GM12865 (cell line): Measurements from ENCODE around the gene CXCL13.
"Not testable (repeated sequence)": the region's sequence is repeated elsewhere in the genome, so short reads cannot be mapped to it uniquely, and the experiment has no call there.

ENCODE experiments used
- DNase-seq: peaks from one replicate; pipeline ENCODE4 v3.0.0; 2010; ENCODE audit warnings: low read depth
- H3K4me3 ChIP-seq: 2 replicates; pipeline ENCODE4 v1.5.1; 2011; ENCODE audit warnings: mild to moderate bottlenecking, low read depth, low read length, control low read depth
- TF ChIP-seq, protein P1 (sequence below): IDR thresholded peaks from 2 replicates; pipeline ENCODE4 v1.5.1; 2011; ENCODE audit warnings: low read length, control low read depth, low read depth, inconsistent platforms; ENCODE audit not compliant: insufficient read depth; ENCODE audit errors: missing control alignments

The CXCL13 gene

DNA sequence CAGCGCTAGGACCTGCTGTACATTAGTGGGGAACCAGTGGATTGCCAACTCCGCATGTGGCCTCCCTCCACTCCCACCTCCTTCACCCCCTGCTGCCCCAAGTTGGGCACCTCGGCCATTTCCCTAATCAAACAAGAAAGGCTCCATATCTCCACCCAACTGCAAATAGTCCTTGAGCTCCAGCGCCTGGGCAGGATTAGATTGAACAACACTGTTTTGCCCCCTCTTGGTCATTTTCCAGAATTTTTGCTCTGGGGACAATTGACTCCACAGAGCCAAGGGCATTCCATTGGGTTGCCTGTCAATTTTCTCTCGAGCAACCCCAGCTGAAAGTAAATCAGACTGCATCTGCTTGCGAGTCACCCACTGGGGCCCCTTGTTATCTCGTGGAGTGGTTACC lies 29.6 kb downstream of the CXCL13 start:
- DNase-seq = no peak
- TF ChIP-seq, protein P1, sequence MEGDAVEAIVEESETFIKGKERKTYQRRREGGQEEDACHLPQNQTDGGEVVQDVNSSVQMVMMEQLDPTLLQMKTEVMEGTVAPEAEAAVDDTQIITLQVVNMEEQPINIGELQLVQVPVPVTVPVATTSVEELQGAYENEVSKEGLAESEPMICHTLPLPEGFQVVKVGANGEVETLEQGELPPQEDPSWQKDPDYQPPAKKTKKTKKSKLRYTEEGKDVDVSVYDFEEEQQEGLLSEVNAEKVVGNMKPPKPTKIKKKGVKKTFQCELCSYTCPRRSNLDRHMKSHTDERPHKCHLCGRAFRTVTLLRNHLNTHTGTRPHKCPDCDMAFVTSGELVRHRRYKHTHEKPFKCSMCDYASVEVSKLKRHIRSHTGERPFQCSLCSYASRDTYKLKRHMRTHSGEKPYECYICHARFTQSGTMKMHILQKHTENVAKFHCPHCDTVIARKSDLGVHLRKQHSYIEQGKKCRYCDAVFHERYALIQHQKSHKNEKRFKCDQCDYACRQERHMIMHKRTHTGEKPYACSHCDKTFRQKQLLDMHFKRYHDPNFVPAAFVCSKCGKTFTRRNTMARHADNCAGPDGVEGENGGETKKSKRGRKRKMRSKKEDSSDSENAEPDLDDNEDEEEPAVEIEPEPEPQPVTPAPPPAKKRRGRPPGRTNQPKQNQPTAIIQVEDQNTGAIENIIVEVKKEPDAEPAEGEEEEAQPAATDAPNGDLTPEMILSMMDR = no peak
- no peak overlapping the region for H3K4me3 ChIP-seq

DNA sequence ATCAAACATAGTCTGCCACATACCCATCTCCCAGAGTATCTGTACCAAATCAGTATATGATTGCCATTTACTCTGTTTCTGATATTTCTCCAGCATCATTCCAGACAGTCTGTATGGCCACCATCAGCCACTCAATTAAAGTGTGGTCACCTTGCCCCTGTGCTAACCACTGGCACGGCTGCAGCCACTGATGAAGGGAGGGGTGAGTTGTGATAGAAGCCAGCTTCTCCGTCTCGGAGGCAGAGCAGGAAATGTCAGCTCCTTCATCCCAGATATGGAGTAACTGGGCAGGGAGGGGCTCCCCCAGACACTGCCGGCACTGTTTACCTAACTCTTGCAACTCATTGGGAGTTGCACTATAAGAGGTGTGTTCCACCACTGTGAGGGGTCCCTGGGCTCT lies 30.3 kb downstream of the CXCL13 start:
- H3K4me3 ChIP-seq = no peak overlapping the region

DNA sequence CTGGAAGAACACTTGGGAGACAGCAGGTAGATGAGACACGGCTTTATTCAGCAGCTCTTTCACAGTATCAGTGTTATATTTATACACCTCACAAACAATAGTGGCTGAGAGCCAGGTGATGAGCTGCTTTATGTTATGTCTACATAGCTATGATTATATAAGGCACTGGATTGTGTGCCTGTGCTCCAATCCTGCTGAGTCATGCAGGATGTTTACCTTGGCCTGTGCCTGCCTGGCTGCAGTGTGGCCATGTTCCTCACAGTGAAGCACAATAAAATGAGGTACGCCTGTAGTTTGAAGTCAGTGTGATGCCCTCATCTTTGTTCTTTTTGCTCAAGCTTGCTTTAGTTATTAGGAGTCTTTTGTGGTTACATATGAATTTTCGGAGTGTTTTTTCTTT lies 31.3 kb downstream of the CXCL13 start:
- no peak for DNase-seq
- TF ChIP-seq, protein P1 = no peak
- H3K4me3 ChIP-seq = no peak overlapping the region

More for the DNA sequence above, 30.3 kb downstream of the CXCL13 start:
- TF ChIP-seq, protein P1 = no peak
- no peak for DNase-seq

DNA sequence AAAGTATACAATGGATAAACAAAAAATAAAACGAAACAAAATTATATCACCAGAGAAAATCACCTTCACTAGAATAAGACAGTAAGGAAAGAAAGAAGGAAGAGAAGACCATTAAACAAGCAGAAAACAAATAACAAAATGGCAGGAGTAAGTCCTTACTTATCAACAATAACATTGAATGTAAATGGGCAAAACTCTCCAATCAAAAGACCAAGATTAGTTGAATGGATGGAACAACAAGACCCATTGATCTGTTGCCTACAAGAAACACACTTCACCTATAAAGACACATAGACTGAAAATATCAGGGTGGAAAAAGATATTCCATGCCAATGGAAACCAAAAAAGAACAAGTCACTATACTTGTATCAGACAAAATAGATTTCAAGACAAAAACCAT lies 38.4 kb downstream of the CXCL13 start:
- DNase-seq, H3K4me3 ChIP-seq: not testable (repeated sequence)

DNA sequence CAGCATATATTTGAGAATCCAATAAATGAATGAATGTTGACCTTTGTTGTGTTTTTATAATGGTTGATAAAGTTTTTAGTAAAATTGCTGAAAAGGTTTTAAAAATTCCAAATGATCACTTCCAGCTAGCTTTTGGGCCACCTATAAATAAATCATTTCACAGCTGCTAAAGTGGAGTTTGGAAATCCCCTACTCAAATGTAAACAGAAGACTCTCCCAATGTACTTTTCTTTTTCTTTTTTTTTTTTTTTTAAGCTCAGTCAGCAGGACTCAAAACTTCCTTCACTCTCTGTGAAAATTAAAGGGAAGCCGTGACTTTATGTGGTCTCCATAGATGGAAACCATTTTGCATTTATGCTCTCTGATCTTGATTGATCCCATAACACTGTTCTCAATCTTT lies 45.2 kb downstream of the CXCL13 start:
- DNase-seq = no peak
- TF ChIP-seq, protein P1 = no peak
- no peak overlapping the region for H3K4me3 ChIP-seq

DNA sequence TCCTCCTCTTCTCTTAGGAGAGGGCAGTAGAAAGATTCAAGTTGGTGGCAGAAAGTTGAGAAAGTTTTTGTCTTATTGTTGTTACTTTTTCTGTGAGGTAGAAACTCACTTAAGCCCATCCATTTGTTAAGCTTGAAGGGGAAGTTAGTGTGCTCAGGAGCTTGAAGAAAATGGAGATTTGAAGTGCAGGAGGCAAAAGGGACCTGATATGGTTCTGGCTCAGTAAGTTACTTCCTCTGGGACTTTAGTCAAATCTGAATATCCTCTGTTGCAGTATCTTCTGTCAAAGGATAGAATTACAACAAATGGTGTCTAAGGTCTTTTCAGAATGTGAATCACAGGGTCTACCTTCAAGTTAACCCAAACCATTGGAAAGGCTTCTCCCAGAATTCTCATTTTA lies 46.2 kb downstream of the CXCL13 start:
- no peak overlapping the region for H3K4me3 ChIP-seq
- TF ChIP-seq, protein P1 = no peak
- no peak for DNase-seq

DNA sequence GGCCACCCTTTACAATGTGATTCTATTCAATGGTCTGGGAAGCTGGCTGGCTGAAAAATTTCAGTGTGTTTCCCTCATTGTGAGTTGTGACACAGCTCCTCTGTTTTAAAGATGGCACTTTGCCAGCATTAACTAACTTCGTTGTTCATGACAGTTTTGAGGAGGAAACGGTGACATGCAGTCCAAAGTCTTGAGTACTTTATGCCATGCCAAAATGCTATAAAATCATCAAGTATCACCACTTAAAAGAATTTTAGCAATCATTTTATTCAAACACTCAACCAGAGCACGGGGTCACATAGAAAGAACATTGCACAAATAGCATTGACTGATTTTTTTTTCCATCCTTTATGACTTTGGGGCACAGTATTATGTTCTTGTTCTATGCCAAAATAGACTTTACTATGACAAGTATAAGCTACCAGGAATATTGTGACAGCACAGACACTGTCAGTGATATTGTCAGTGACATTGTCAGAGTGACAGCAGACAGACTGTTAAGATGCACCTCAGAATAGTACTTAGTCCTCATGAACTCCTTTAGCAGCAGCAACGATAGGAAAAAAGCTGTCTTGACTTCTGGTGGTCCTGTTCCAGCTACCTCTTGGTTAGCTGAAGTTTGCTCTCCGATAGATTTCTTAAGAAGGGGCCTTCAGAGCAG lies 46.7 kb downstream of the CXCL13 start:
- DNase-seq = no peak
- H3K4me3 ChIP-seq = no peak overlapping the region
- TF ChIP-seq, protein P1 = no peak
